Suprapubic skin (tissue), 4 donors: ENCODE measurements around the gene MARK1. TPM values are rescaled to one million over a fixed set of nuclear protein-coding genes. Genes with fewer than 3 reads are reported as not detected.

Source experiments
- DNase-seq, 2 donors: peaks; one replicate each; pipeline ENCODE4 v3.0.0-alpha.2; 2019; ENCODE audit warnings: low spot score in 2 of 2
- H3K27ac ChIP-seq: fragments of 200-600 bp; sonication (generic); one replicate; pipeline ENCODE4 v1.5.1; 2019
- H3K27me3 ChIP-seq: fragments of 200-600 bp; sonication (generic); one replicate; pipeline ENCODE4 v1.5.1; 2019
- H3K36me3 ChIP-seq: fragments of 200-600 bp; sonication (generic); one replicate; pipeline ENCODE4 v1.5.1; 2019
- H3K4me1 ChIP-seq: fragments of 200-600 bp; sonication (generic); one replicate; pipeline ENCODE4 v1.5.1; 2019
- H3K4me3 ChIP-seq: fragments of 200-600 bp; sonication (generic); one replicate; pipeline ENCODE4 v1.5.1; 2019; ENCODE audit warnings: mild to moderate bottlenecking
- H3K9me3 ChIP-seq: fragments of 200-600 bp; sonication (generic); one replicate; pipeline ENCODE4 v1.5.1; 2019
- EP300 ChIP-seq: sonication (generic); formaldehyde crosslinking; IDR thresholded peaks from one replicate; pipeline ENCODE4 v1.6.1; 2017; ENCODE audit warnings: antibody characterized with exemption
- POLR2A ChIP-seq, 2 donors: fragments of 450-650 bp; IDR thresholded peaks; one replicate each; pipeline ENCODE4 v1.6.1; 2017; ENCODE audit warnings: antibody characterized with exemption in 2 of 2, mild to moderate bottlenecking in 2 of 2, moderate library complexity in 2 of 2
- POLR2AphosphoS5 ChIP-seq, 3 donors: sonication (generic); formaldehyde crosslinking; IDR thresholded peaks; one replicate each; pipeline ENCODE4 v1.6.1; 2017; ENCODE audit warnings: antibody characterized with exemption in 3 of 3
- WGBS: methylation state at CpG from one replicate; pipeline ENCODE4 v1.1.5; 2018; 5-methylcytosine and 5-hydroxymethylcytosine counted together
- total RNA-seq, 4 donors: library from RNA; depleted of rRNA; stranded (reverse); fragments of >200 nt; gene quantifications; one replicate each; pipeline ENCODE4 v1.1.0, GENCODE V29; 2016
- TF ChIP-seq, protein P1 (sequence below), 2 donors: fragments of 200-600 bp in 1 of 2; fragments of 450-650 bp in 1 of 2; sonication (generic) in 1 of 2; IDR thresholded peaks; one replicate each; pipeline ENCODE4 v1.5.1; 2016 to 2019; ENCODE audit warnings: antibody characterized with exemption in 2 of 2, mild to moderate bottlenecking in 1 of 2, moderate library complexity in 1 of 2

The MARK1 gene
- total RNA-seq, 4 donors from 2014 or later = 2.9 to 5.2 (median 3.9) TPM

DNA sequence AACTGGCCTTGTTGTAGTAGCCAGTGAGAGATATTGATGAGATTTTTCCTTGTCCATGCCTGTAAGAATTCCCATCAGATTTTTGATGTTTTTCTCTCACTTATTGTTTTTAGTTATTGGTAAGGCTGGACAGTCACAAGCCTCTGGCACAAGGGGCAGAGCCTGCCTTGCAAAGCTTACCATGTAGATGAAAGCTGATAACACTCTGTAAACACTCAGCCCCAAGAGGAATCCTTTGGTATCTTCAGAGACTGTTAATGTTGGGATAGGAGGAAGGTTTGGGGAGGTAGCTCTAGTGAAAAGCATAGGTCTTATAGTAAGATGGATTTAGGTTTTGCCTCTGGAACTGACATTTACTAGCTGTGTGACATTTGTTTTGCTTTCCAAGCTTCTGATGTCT is 37.7 kb downstream of the MARK1 start:
- TF ChIP-seq POLR2AphosphoS5 (IDR thresholded peaks at IDR 0.05) = no peak
- no peak for TF ChIP-seq POLR2A (IDR thresholded peaks at IDR 0.05)
- DNase-seq = no peak
- Histone ChIP-seq H3K27ac (no peak overlapping the region), H3K4me3 (no peak overlapping the region), H3K36me3 (no peaks in the 10 kb centered on the region), H3K4me1 (peaks cover 6% of the 10 kb centered on the region), H3K27me3 (no peaks in the 10 kb centered on the region), H3K9me3 (no peaks in the 10 kb centered on the region)

DNA sequence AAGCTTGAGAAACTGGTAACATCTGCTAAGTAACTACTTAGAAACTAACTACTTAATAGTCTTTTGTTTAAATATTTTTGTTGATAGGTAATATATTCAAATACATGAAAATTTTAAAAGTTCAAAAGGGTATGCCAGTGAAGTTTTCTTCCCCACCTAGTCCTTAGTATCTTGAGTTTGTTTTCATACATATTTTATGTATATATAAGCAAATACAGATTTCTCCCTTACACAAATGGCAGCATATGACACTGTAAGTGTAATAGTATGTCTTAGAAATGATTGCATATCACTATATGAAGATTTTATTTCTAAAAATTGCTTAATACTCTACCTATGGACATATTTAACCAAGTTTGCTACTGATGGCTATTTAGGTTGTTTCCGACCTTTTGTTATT is 38.9 kb downstream of the MARK1 start:
- DNase-seq = no peak
- peaks cover 6% of the 10 kb centered on the region for H3K4me1 ChIP-seq
- H3K27me3 ChIP-seq = no peaks in the 10 kb centered on the region
- H3K4me3 ChIP-seq = no peak overlapping the region
- 96% methylated on average over 1 of the region's 1 CpG for WGBS
- TF ChIP-seq EP300 (no peak), POLR2AphosphoS5 (IDR thresholded peaks at IDR 0.05) (no peak), POLR2A (IDR thresholded peaks at IDR 0.05) (no peak)
- TF ChIP-seq, protein P1, sequence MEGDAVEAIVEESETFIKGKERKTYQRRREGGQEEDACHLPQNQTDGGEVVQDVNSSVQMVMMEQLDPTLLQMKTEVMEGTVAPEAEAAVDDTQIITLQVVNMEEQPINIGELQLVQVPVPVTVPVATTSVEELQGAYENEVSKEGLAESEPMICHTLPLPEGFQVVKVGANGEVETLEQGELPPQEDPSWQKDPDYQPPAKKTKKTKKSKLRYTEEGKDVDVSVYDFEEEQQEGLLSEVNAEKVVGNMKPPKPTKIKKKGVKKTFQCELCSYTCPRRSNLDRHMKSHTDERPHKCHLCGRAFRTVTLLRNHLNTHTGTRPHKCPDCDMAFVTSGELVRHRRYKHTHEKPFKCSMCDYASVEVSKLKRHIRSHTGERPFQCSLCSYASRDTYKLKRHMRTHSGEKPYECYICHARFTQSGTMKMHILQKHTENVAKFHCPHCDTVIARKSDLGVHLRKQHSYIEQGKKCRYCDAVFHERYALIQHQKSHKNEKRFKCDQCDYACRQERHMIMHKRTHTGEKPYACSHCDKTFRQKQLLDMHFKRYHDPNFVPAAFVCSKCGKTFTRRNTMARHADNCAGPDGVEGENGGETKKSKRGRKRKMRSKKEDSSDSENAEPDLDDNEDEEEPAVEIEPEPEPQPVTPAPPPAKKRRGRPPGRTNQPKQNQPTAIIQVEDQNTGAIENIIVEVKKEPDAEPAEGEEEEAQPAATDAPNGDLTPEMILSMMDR (IDR thresholded peaks at IDR 0.05) = no peak
- no peak overlapping the region for H3K27ac ChIP-seq
- H3K9me3 ChIP-seq = no peaks in the 10 kb centered on the region
- no peaks in the 10 kb centered on the region for H3K36me3 ChIP-seq

DNA sequence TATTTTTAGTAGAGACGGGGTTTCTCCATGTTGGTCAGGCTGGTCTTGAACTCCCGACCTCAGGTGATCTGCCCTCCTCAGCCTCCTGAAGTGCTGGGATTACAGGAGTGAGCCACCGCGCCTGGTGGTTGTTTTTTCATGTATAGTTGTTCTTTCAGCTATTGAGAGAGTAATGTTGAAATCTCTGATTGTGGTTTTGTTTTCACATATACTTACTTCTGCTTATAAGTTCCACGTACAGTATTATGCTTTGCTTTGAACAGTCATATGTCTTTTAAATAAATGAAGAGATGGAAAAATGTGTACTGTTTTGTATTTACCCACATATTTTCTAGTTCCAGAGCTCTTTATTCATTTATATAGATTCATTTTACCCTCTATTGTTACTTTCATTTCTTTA is 44.5 kb downstream of the MARK1 start:
- no peaks in the 10 kb centered on the region for H3K36me3 ChIP-seq
- no peak overlapping the region for H3K4me3 ChIP-seq
- no peak for DNase-seq
- WGBS = 85% methylated on average over 5 of the region's 5 CpGs
- no peaks in the 10 kb centered on the region for H3K27me3 ChIP-seq
- H3K9me3 ChIP-seq = peaks cover 4% of the 10 kb centered on the region
- H3K4me1 ChIP-seq = no peaks in the 10 kb centered on the region
- no peak overlapping the region for H3K27ac ChIP-seq
- TF ChIP-seq EP300 = no peak
- TF ChIP-seq POLR2AphosphoS5 (IDR thresholded peaks at IDR 0.05) = no peak
- TF ChIP-seq, protein P1 (IDR thresholded peaks at IDR 0.05) = no peak
- no peak for TF ChIP-seq POLR2A (IDR thresholded peaks at IDR 0.05)

DNA sequence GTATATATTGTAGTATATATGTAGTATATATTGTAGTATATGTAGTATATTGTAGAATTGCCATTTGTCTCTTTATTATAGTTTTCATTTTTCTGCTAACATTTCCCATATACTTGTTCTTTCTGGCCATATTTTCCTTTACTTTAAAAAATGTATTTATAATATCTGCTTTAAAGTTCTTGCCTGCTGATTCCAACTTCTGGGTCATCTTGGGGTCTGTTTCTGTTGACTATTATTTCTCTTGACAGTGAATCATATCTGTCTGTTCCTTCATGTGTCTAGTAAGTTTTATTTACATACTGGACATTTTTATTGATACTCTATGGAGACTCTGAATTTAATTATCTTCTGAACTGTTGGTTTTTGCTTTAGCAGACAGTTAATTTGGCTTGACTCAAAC is 45.9 kb downstream of the MARK1 start:
- Histone ChIP-seq H3K4me3 (no peak overlapping the region), H3K27me3 (no peaks in the 10 kb centered on the region), H3K36me3 (no peaks in the 10 kb centered on the region), H3K9me3 (peaks cover 4% of the 10 kb centered on the region), H3K27ac (no peak overlapping the region), H3K4me1 (no peaks in the 10 kb centered on the region)
- DNase-seq = no peak
- TF ChIP-seq POLR2AphosphoS5 (IDR thresholded peaks at IDR 0.05) = no peak
- no peak for TF ChIP-seq EP300

DNA sequence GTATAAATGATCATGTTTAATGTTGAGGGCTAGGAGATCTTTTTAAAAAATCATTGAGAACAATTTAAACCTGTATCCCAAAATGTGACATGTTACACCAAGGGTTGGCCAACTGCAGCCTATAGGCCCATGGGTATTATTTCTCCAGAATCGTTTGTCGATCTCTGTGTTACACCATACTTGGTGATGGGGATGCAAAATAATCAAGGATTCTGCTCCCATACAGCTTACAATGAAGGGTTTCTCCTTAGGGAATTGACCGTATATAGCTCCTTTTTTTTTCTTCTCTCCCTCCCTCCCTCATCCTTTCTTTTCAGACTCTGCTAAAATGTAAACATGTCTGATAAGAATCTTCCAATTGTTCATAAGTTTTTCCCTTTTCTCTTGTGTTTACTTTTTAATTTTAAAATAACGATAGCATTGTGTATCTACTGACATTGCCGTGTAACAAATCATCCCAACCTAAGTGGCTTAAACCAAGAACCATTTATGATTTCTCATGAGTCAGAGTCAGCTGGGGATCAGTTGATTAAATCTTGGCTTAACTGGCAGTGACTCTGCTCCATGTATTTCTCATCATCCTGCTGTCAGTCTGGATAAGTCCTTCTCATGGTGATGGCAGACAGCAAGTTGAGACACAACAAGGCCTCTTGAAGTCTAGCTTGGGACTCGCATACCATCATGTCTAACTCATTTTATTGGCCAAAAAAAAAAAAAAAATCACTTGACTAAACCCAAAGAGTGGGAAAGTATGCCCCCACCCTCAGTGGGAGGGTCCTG is 48.0 kb downstream of the MARK1 start:
- no peak overlapping the region for H3K27ac ChIP-seq
- no peak overlapping the region for H3K4me3 ChIP-seq
- TF ChIP-seq, protein P1 (IDR thresholded peaks at IDR 0.05) = no peak
- H3K36me3 ChIP-seq = no peaks in the 10 kb centered on the region
- H3K4me1 ChIP-seq = no peaks in the 10 kb centered on the region
- H3K27me3 ChIP-seq = no peaks in the 10 kb centered on the region
- no peak for DNase-seq
- H3K9me3 ChIP-seq = peaks cover 4% of the 10 kb centered on the region
- WGBS = 96% methylated on average over 6 of the region's 6 CpGs

DNA sequence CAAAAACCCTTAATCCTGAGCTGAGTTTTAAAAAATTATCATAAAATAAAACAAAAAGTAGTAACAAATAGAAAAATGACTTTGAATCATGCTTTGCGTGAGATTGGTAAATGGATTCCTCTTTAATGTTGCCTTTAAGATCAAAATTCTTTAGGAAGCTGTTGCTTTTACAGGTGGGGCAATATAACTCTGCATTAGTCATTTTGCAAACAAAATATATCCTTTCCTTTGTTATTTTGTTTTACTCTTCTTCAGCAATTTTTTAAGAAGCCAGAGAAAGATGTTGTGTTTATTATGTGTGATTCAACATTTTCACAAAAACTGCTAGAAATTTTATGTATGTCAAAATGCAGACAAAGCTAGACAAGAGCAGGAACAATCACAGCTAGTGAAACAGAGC is 50.0 kb downstream of the MARK1 start:
- Histone ChIP-seq H3K27ac (no peak overlapping the region), H3K4me3 (no peak overlapping the region), H3K4me1 (no peaks in the 10 kb centered on the region), H3K9me3 (peaks cover 4% of the 10 kb centered on the region), H3K27me3 (no peaks in the 10 kb centered on the region), H3K36me3 (no peaks in the 10 kb centered on the region)
- 94% methylated on average over 1 of the region's 1 CpG for WGBS
- TF ChIP-seq POLR2AphosphoS5 (IDR thresholded peaks at IDR 0.05) = no peak
- TF ChIP-seq, protein P1 (IDR thresholded peaks at IDR 0.05) = no peak
- no peak for DNase-seq
